ENCODE measurements around the gene TNNI3K.

TNNI3K gene

GRCh38 chr1:74504125-74504932 is 269.1 kb downstream of the TNNI3K start:
- DNase-seq (ENCODE audit: low read depth in 3 of 3) = peak in 2 of 3 experiments; percentile 2 to 27

GRCh38 chr1:74504933-74505512 is 269.8 kb downstream of the TNNI3K start:
- no peak for DNase-seq (ENCODE audit: low read depth in 3 of 3)

- DNase-seq (ENCODE audit: low read depth in 3 of 3) = no peak
Measured at GRCh38 chr1:74505928-74506710, 270.9 kb downstream of the TNNI3K start.

GRCh38 chr1:74508449-74508848 is 273.3 kb downstream of the TNNI3K start:
- DNase-seq (ENCODE audit: low read depth in 3 of 3) = no peak

GRCh38 chr1:74512170-74512915 is 277.2 kb downstream of the TNNI3K start, which contains the start of gene LRRC53:
LRRC53 (minus strand) TSS chr1:74512611; CDS start chr1:74483349, 29,262 bp downstream.
- no peak for DNase-seq (ENCODE audit: low read depth in 3 of 3)

GRCh38 chr1:74513411-74514300 is 278.5 kb downstream of the TNNI3K start:
- no peak for DNase-seq (ENCODE audit: low read depth in 3 of 3)

- DNase-seq (ENCODE audit: low read depth in 3 of 3) = no peak
Measured at GRCh38 chr1:74517599-74518051, 282.4 kb downstream of the TNNI3K start.

GRCh38 chr1:74522148-74522547 is 287.0 kb downstream of the TNNI3K start:
- DNase-seq (ENCODE audit: low read depth in 3 of 3) = no peak

- DNase-seq (ENCODE audit: low read depth in 3 of 3) = no peak
Measured at GRCh38 chr1:74523873-74524480, 288.8 kb downstream of the TNNI3K start.

- DNase-seq (ENCODE audit: low read depth in 3 of 3) = no peak
Measured at GRCh38 chr1:74526708-74527107, 291.5 kb downstream of the TNNI3K start.

- no peak for DNase-seq (ENCODE audit: low read depth in 3 of 3)
Measured at GRCh38 chr1:74528123-74528522, 292.9 kb downstream of the TNNI3K start.

GRCh38 chr1:74530892-74531291 is 295.7 kb downstream of the TNNI3K start:
- no peak for DNase-seq (ENCODE audit: low read depth in 3 of 3)

- DNase-seq (ENCODE audit: low read depth in 3 of 3) = no peak
Measured at GRCh38 chr1:74531796-74532195, 296.6 kb downstream of the TNNI3K start.

GRCh38 chr1:74534241-74534640 is 299.1 kb downstream of the TNNI3K start:
- DNase-seq (ENCODE audit: low read depth in 3 of 3) = no peak

- DNase-seq (ENCODE audit: low read depth in 3 of 3) = no peak
Measured at GRCh38 chr1:74545821-74546220, 310.6 kb downstream of the TNNI3K start.

- no peak for DNase-seq (ENCODE audit: low read depth in 3 of 3)
Measured at GRCh38 chr1:74548961-74549750, 314.0 kb downstream of the TNNI3K start.

- no peak for DNase-seq (ENCODE audit: low read depth in 3 of 3)
Measured at GRCh38 chr1:74549932-74550331, 314.7 kb downstream of the TNNI3K start.

GRCh38 chr1:74570797-74571492 is 335.8 kb downstream of the TNNI3K start:
- no peak for DNase-seq (ENCODE audit: low read depth in 3 of 3)

GRCh38 chr1:74571493-74571800 is 336.3 kb downstream of the TNNI3K start:
- DNase-seq (ENCODE audit: low read depth in 3 of 3) = no peak

Measured in stimulated activated CD4-positive, alpha-beta T cell treated with anti-CD3 and anti-CD28 coated beads, TNF-alpha, amount 100 ng/mL, for 24 hours (primary cell).